ENCODE results near the gene PRRC2C.
"Not testable (repeated sequence)": the region's sequence is repeated elsewhere in the genome, so short reads cannot be mapped to it uniquely, and the experiment has no call there.

Gene PRRC2C

DNA sequence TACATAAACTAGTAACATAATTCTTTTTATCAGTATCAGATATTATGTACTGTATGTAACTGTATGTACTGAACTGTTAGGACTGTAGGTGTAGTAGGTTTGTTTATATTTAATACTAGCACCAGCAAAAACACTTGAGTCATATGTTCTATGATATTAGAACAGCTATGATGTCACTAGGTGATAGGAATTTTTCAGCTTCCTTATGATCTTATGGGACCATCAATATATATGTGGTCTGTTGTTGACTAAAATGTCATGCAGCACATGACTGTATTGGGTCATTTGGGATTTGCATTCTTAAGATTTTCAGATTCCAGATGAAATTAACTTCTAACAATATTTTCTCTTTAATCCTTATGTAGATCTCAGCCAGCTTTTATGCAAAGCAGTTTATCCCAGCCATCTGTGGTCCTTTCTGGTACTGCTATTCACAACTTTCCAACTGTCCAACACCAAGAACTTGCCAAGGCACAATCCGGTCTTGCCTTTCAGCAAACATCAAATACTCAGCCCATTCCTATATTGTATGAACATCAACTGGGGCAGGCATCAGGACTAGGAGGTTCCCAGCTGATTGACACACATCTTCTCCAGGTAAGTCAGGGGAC, 98.4 kb downstream of the PRRC2C start:
- DNase-seq (ENCODE audit: low read depth): peak; percentile 62

DNA sequence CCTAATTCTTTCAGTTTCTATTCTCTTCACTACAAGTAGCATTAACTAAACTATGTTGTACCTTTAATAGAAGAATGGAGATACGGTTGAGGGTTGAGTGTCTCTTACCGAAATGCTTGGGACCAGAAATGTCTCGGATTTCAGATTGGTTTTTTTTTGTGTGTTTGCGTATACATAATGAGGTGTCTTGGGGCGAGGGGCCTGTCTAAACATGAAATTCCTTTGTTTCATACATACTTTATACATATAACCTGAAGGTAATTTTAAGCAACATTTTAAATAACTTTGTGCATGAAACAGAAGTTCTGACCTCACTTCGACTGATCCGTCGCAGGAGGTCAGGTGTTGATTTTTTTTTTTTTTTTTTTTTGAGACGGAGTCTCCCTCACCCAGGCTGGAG, 100.4 kb downstream of the PRRC2C start:
- no peak for DNase-seq (ENCODE audit: low read depth)

- DNase-seq (ENCODE audit: low read depth): no peak
Measured at GRCh38 chr1:171588230-171588629, 102.9 kb downstream of the PRRC2C start.

DNA sequence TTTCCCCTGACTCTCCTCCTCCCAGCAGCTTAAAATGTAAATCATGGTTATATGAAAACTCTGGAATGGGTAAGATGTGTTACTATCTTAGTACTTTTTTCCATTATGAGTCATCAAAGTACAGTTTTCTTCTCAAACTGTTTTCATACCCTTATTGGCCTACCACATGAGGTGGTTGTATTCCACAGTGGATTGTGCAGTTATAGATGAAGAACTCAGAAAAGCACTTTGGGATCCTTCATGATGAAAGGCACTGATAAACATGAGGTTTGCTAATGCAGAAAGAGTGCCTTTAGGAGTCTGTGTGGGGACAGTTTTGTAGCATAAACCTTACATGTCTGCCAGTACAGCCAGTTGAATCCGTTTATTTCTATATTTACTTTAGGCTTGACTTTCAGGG, 104.7 kb downstream of the PRRC2C start:
- DNase-seq (ENCODE audit: low read depth): peak; percentile 73

- peak; percentile 36 for DNase-seq (ENCODE audit: low read depth)
Measured at GRCh38 chr1:171595324-171595723, 110.0 kb downstream of the PRRC2C start.

- DNase-seq (ENCODE audit: low read depth): no peak
Measured at GRCh38 chr1:171596119-171596518, 110.8 kb downstream of the PRRC2C start.

GRCh38 chr1:171596705-171597104, 111.4 kb downstream of the PRRC2C start:
- DNase-seq (ENCODE audit: low read depth): no peak

GRCh38 chr1:171597203-171597602, 111.9 kb downstream of the PRRC2C start:
- no peak for DNase-seq (ENCODE audit: low read depth)

GRCh38 chr1:171600310-171600709, 115.0 kb downstream of the PRRC2C start:
- DNase-seq (ENCODE audit: low read depth): not testable (repeated sequence)

GRCh38 chr1:171600862-171601261, 115.5 kb downstream of the PRRC2C start:
- no peak for DNase-seq (ENCODE audit: low read depth)

DNA sequence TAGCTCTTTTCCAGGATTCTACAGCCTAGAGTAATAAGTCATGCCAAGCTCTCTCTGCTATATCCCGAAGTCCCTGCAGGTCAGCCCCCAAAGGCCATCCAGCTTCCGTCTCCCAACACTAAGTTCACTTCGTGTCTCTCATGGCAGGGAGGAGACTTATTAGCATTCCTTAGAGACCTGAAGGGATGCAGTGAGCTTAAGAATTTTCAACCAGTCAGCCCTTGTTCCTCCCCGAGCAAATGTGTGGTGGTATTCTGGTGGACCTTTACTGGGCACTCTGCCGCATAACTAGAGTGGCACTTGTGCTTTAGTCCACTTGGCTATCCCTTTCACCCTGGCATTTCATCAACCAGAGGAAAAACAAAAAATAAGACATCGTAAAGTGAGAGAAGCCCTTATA, 117.7 kb downstream of the PRRC2C start:
- not testable (repeated sequence) for DNase-seq (ENCODE audit: low read depth)

DNA sequence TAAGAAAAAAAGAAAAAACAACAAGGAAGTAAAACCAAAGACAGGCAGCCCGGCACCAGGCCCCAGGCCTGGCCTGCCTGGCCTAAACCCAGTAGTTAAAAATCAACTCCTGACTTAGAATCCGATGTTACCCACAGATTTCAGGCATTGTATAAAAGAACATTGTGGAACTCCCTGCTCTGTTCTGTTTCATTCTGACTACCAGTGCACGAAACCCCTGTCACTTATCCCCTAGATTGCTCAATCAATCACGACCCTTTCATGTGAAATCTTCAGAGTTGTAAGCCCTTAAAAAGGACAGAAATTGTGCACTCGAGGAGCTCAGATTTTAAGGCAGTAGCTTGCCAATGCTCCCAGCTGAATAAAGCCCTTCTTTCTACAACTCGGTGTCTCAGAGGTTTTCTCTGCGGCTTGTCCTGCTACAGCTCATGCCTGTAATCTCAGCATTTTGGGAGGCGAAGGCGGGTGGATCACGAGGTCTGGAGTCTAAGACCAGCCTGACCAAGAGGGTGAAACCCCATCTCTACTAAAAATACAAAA, 121.1 kb downstream of the PRRC2C start:
- DNase-seq (ENCODE audit: low read depth): no peak

GRCh38 chr1:171610385-171610784, 125.1 kb downstream of the PRRC2C start:
- DNase-seq (ENCODE audit: low read depth): peak; percentile 16

DNA sequence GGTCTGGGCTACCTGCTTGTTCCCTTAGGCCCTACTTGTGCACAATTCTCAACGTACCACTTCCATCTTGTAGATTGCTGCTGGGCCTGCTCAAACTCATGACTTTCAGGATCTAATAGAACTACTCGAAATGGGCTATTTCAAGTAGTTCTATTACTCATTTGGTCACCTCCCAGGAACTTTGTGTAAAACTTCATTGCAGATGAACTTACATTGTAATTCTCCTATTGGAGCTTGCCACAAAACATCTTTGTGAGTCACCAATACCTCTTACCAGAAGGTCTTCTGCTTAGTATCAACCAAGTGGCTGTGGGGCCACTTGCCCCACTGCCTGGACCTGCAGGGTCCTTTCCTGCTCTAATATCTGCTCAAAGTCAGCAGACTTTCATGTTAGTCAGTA, 126.0 kb downstream of the PRRC2C start:
- DNase-seq (ENCODE audit: low read depth): peak; percentile 57

- no peak for DNase-seq (ENCODE audit: low read depth)
Measured at GRCh38 chr1:171613282-171613681, 128.0 kb downstream of the PRRC2C start.

DNA sequence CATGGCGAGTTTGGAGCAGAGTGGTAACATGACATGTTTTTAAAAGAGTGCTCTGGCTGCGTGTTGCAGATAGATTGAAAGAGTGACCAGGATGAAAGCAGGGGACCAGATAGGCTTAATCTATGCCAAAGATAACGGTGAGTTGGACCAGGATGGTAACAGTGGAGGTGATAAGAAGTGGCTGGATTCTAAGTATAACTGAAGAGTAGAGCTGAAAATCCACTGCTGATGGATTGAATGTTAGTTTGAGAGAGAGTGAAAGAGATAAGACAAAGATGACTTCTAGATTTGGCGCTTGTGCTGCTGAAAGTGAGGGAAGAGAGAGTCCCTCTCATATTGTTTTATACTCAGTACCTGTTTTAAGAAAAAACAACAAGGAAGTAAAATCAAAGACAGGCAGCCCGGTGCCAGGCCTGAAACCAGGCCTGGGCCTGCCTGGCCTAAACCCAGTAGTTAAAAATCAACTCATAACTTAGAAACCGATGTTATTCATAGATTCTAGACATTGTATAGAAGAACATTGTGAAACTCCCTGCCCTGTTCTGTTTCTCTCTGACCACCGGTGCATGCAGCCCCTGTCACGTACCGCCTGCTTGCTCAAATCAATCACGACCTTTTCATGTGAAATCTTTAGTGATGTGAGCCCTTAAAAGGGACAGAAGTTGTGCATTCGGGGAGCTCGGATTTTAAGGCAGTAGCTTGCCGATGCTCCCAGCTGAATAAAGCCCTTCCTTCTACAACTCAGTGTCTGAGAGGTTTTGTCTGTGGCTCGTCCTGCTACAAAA, 130.0 kb downstream of the PRRC2C start:
- DNase-seq (ENCODE audit: low read depth): not testable (repeated sequence)

GRCh38 chr1:171616586-171616985, 131.3 kb downstream of the PRRC2C start:
- DNase-seq (ENCODE audit: low read depth): no peak

DNA sequence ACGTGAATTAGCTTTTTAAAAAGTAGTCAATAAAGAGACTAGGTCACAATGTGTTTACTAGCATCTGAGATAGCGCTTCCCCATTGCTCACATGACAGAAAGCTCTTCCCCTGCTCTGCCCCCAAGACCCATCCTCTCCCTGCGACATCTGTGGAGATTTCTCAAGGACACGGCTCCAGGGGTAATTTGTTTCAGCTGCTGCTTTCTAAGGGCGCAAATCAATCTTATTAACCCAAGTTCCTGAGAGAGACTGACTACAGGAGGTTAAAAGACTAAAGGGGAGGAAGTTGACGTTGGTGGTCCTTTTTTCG, 136.8 kb downstream of the PRRC2C start, which contains the start of gene MYOCOS:
Gene MYOCOS, plus strand, starts transcription at position 92 of the 311 bp plus-strand sequence. CDS start 1,641 bp downstream, outside the sequence.
- no peak for DNase-seq (ENCODE audit: low read depth)

- DNase-seq (ENCODE audit: low read depth): no peak
Measured at GRCh38 chr1:171623651-171624331, 138.5 kb downstream of the PRRC2C start.

- DNase-seq (ENCODE audit: low read depth): no peak
Measured at GRCh38 chr1:171625225-171625624, 139.9 kb downstream of the PRRC2C start.

GRCh38 chr1:171627020-171627419, 141.7 kb downstream of the PRRC2C start:
- no peak for DNase-seq (ENCODE audit: low read depth)

GRCh38 chr1:171628225-171628624, 142.9 kb downstream of the PRRC2C start:
- no peak for DNase-seq (ENCODE audit: low read depth)

DNA sequence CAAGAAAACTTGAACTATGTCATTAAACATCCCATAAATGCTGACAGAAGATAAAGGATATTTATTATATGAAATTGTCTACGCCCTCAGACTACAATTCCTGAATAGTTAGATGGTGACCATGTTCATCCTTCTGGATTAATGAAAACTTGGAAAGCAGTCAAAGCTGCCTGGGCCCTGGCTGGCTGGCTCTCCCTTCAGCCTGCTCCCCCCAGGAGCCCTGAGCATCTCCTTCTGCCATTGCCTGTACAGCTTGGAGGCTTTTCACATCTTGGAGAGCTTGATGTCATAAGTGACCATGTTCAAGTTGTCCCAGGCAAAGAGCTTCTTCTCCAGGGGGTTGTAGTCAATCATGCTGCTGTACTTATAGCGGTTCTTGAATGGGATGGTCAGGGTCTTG, 150.3 kb downstream of the PRRC2C start:
- no peak for DNase-seq (ENCODE audit: low read depth)
